SK-N-SH (cell line): ENCODE data around the gene PCNT.
"Not testable (repeated sequence)": the region's sequence is repeated elsewhere in the genome, so short reads cannot be mapped to it uniquely, and the experiment has no call there.

Experiments
- EP300 ChIP-seq, 2 experiments: IDR thresholded peaks; 2 replicates each; pipeline versions ENCODE4 v1.4.0 to v1.6.1; 2012; ENCODE audit warnings: borderline replicate concordance in 1 of 2, low read depth in 1 of 2, low read length in 1 of 2
- FOXM1 ChIP-seq: IDR thresholded peaks from 2 replicates; pipeline ENCODE4 v1.4.0; 2012; ENCODE audit warnings: low read depth, mild to moderate bottlenecking
- SMC3 ChIP-seq: IDR thresholded peaks from 2 replicates; pipeline ENCODE4 v1.6.1; 2012; ENCODE audit warnings: low read depth, low read length, improper control_type of control experiment
- TAF1 ChIP-seq: IDR thresholded peaks from 2 replicates; pipeline ENCODE4 v1.6.1; 2012; ENCODE audit warnings: low read depth, mild to moderate bottlenecking, low read length, moderate library complexity, borderline replicate concordance
- TF ChIP-seq, protein P1 (sequence below): fragments of 200-600 bp; sonication (generic); IDR thresholded peaks from 2 replicates; pipeline ENCODE4 v1.6.1; 2017; ENCODE audit warnings: antibody characterized with exemption, mild to moderate bottlenecking, moderate library complexity
- TF ChIP-seq, protein P2 (sequence below): IDR thresholded peaks from 2 replicates; pipeline ENCODE4 v1.4.0; 2012; ENCODE audit warnings: low read depth, borderline replicate concordance
- TF ChIP-seq, protein P3 (sequence below): IDR thresholded peaks from 2 replicates; pipeline ENCODE4 v1.4.0; 2012; ENCODE audit warnings: low read depth
- TF ChIP-seq, protein P4 (sequence below): IDR thresholded peaks from 2 replicates; pipeline ENCODE4 v1.4.0; 2012; ENCODE audit warnings: low read depth, borderline replicate concordance
- TF ChIP-seq, protein P5 (sequence below): IDR thresholded peaks from 2 replicates; pipeline ENCODE4 v1.6.1; 2012; ENCODE audit warnings: mild to moderate bottlenecking, low read depth, low read length, moderate library complexity

DNA sequence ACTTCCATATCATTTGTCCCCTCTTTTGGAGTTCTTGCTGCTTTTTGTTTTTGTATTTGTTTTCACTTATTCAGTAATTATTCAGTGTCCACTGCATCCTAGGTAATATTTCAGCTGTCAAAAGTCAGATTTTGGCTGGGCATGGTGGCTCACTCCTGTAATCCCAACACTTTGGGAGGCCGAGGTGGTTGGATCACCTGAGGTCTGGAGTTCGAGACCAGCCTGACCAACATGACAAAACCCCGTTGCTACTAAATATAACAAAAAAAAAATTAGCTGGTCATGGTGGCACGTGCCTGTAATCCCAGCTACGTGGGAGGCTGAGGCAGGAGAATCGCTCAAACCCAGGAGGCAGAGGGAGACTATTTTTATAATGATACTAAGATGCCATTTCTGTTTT lies 141.2 kb downstream of the PCNT start:
- TF ChIP-seq, protein P1, sequence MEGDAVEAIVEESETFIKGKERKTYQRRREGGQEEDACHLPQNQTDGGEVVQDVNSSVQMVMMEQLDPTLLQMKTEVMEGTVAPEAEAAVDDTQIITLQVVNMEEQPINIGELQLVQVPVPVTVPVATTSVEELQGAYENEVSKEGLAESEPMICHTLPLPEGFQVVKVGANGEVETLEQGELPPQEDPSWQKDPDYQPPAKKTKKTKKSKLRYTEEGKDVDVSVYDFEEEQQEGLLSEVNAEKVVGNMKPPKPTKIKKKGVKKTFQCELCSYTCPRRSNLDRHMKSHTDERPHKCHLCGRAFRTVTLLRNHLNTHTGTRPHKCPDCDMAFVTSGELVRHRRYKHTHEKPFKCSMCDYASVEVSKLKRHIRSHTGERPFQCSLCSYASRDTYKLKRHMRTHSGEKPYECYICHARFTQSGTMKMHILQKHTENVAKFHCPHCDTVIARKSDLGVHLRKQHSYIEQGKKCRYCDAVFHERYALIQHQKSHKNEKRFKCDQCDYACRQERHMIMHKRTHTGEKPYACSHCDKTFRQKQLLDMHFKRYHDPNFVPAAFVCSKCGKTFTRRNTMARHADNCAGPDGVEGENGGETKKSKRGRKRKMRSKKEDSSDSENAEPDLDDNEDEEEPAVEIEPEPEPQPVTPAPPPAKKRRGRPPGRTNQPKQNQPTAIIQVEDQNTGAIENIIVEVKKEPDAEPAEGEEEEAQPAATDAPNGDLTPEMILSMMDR, result not testable (repeated sequence)
- TF ChIP-seq, protein P2, sequence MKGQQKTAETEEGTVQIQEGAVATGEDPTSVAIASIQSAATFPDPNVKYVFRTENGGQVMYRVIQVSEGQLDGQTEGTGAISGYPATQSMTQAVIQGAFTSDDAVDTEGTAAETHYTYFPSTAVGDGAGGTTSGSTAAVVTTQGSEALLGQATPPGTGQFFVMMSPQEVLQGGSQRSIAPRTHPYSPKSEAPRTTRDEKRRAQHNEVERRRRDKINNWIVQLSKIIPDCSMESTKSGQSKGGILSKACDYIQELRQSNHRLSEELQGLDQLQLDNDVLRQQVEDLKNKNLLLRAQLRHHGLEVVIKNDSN, result not testable (repeated sequence)
- TF ChIP-seq EP300 (IDR thresholded peaks at IDR 0.05; ENCODE audit: borderline replicate concordance in 1 of 2, low read depth in 1 of 2, low read length in 1 of 2); SMC3; FOXM1; TAF1: not testable (repeated sequence)
- TF ChIP-seq, protein P3, sequence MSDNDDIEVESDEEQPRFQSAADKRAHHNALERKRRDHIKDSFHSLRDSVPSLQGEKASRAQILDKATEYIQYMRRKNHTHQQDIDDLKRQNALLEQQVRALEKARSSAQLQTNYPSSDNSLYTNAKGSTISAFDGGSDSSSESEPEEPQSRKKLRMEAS, result not testable (repeated sequence)
- TF ChIP-seq, protein P4, sequence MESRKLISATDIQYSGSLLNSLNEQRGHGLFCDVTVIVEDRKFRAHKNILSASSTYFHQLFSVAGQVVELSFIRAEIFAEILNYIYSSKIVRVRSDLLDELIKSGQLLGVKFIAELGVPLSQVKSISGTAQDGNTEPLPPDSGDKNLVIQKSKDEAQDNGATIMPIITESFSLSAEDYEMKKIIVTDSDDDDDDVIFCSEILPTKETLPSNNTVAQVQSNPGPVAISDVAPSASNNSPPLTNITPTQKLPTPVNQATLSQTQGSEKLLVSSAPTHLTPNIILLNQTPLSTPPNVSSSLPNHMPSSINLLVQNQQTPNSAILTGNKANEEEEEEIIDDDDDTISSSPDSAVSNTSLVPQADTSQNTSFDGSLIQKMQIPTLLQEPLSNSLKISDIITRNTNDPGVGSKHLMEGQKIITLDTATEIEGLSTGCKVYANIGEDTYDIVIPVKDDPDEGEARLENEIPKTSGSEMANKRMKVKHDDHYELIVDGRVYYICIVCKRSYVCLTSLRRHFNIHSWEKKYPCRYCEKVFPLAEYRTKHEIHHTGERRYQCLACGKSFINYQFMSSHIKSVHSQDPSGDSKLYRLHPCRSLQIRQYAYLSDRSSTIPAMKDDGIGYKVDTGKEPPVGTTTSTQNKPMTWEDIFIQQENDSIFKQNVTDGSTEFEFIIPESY, result not testable (repeated sequence)
- TF ChIP-seq, protein P5, sequence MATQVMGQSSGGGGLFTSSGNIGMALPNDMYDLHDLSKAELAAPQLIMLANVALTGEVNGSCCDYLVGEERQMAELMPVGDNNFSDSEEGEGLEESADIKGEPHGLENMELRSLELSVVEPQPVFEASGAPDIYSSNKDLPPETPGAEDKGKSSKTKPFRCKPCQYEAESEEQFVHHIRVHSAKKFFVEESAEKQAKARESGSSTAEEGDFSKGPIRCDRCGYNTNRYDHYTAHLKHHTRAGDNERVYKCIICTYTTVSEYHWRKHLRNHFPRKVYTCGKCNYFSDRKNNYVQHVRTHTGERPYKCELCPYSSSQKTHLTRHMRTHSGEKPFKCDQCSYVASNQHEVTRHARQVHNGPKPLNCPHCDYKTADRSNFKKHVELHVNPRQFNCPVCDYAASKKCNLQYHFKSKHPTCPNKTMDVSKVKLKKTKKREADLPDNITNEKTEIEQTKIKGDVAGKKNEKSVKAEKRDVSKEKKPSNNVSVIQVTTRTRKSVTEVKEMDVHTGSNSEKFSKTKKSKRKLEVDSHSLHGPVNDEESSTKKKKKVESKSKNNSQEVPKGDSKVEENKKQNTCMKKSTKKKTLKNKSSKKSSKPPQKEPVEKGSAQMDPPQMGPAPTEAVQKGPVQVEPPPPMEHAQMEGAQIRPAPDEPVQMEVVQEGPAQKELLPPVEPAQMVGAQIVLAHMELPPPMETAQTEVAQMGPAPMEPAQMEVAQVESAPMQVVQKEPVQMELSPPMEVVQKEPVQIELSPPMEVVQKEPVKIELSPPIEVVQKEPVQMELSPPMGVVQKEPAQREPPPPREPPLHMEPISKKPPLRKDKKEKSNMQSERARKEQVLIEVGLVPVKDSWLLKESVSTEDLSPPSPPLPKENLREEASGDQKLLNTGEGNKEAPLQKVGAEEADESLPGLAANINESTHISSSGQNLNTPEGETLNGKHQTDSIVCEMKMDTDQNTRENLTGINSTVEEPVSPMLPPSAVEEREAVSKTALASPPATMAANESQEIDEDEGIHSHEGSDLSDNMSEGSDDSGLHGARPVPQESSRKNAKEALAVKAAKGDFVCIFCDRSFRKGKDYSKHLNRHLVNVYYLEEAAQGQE, result not testable (repeated sequence)
